ENCODE results near the gene LRRTM3. TPM values are rescaled to one million over a fixed set of nuclear protein-coding genes. Genes with fewer than 3 reads are reported as not detected.

The LRRTM3 gene
- total RNA-seq, 1 experiment from 2014 or later, result not detected

- no peak for DNase-seq (ENCODE audit: unreplicated experiment)
- Mint-ChIP-seq H3K4me1 (ENCODE audit: insufficient read depth, unreplicated experiment) (peaks cover 8% of the 10 kb centered on the region), H3K36me3 (ENCODE audit: insufficient read depth, unreplicated experiment) (no peaks in the 10 kb centered on the region), H3K4me3 (ENCODE audit: unreplicated experiment) (no peak overlapping the region), H3K27me3 (ENCODE audit: insufficient read depth, unreplicated experiment) (peaks cover 23% of the 10 kb centered on the region), H3K27ac (ENCODE audit: low read depth, unreplicated experiment) (no peak overlapping the region), H3K9me3 (ENCODE audit: unreplicated experiment) (peaks cover 4% of the 10 kb centered on the region)
- ChIA-PET POLR2A (no interaction called here), CTCF (no interaction called here)
- BruUV-seq (replicated peaks), result no TSS peak
- intact Hi-C loops (cut with micrococcal nuclease), result no loop called here
- TF ChIP-seq CTCF (IDR thresholded peaks at IDR 0.05; ENCODE audit: unreplicated experiment), result no peak
These were observed 71.2 kb downstream of the LRRTM3 start for GRCh38 chr10:66996996-66997395.

GRCh38 chr10:66999762-67000545, 74.1 kb downstream of the LRRTM3 start:
- no TSS peak for BruUV-seq (replicated peaks)
- Mint-ChIP-seq H3K9me3 (ENCODE audit: unreplicated experiment) (peaks cover 4% of the 10 kb centered on the region), H3K27ac (ENCODE audit: low read depth, unreplicated experiment) (no peak overlapping the region)

DNA sequence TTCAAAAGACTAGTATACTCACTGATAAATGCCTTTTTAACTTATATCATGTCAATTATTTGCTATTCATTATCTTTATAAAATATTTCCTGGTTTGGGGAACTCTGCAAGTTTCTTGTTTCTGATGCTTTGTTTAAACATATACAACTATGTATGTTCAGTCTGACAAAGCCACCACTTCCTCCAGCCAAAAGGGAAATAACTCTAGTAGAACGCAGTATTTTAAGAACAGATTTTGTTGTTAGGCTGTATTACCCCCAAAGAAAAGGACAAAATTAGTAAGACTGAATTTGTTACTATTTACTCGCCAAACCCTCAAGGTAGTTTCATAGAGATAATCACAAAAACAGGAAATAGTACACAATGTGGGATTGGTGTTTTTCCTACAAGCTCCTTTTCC, 78.9 kb downstream of the LRRTM3 start:
- TF ChIP-seq CTCF (IDR thresholded peaks at IDR 0.05; ENCODE audit: unreplicated experiment), result no peak
- Mint-ChIP-seq H3K27ac (ENCODE audit: low read depth, unreplicated experiment) (no peak overlapping the region), H3K36me3 (ENCODE audit: insufficient read depth, unreplicated experiment) (no peaks in the 10 kb centered on the region), H3K9me3 (ENCODE audit: unreplicated experiment) (peaks cover 4% of the 10 kb centered on the region), H3K27me3 (ENCODE audit: insufficient read depth, unreplicated experiment) (peaks cover 4% of the 10 kb centered on the region), H3K4me1 (ENCODE audit: insufficient read depth, unreplicated experiment) (peaks cover 8% of the 10 kb centered on the region), H3K4me3 (ENCODE audit: unreplicated experiment) (no peak overlapping the region)
- BruUV-seq (replicated peaks), result no TSS peak
- CTCF ChIA-PET, result interaction anchor here (0.7 kb wide), 1 partner anchor 687 kb away, joined by 3 read pairs; no protein-coding TSS in a partner anchor
- intact Hi-C loops (cut with micrococcal nuclease), result no loop called here
- POLR2A ChIA-PET, result no interaction called here
- DNase-seq (ENCODE audit: unreplicated experiment), result no peak

More at GRCh38 chr10:66999762-67000545, 74.1 kb downstream of the LRRTM3 start:
- Mint-ChIP-seq H3K36me3 (ENCODE audit: insufficient read depth, unreplicated experiment) (no peaks in the 10 kb centered on the region), H3K4me3 (ENCODE audit: unreplicated experiment) (no peak overlapping the region), H3K4me1 (ENCODE audit: insufficient read depth, unreplicated experiment) (peaks cover 8% of the 10 kb centered on the region), H3K27me3 (ENCODE audit: insufficient read depth, unreplicated experiment) (peaks cover 8% of the 10 kb centered on the region)
- no peak for DNase-seq (ENCODE audit: unreplicated experiment)
- ChIA-PET POLR2A (interaction anchor here (1.0 kb wide), 1 partner anchor 12 kb away, joined by 5 read pairs; no protein-coding TSS in a partner anchor), CTCF (no interaction called here)
- no peak for TF ChIP-seq CTCF (IDR thresholded peaks at IDR 0.05; ENCODE audit: unreplicated experiment)
- intact Hi-C loops (cut with micrococcal nuclease), result no loop called here

GRCh38 chr10:67005981-67006380, 80.1 kb downstream of the LRRTM3 start:
- DNase-seq (ENCODE audit: unreplicated experiment), result no peak
- TF ChIP-seq CTCF (IDR thresholded peaks at IDR 0.05; ENCODE audit: unreplicated experiment), result no peak
- no TSS peak for BruUV-seq (replicated peaks)
- Mint-ChIP-seq H3K27ac (ENCODE audit: low read depth, unreplicated experiment) (no peak overlapping the region), H3K4me3 (ENCODE audit: unreplicated experiment) (no peak overlapping the region), H3K27me3 (ENCODE audit: insufficient read depth, unreplicated experiment) (peaks cover 11% of the 10 kb centered on the region), H3K9me3 (ENCODE audit: unreplicated experiment) (no peaks in the 10 kb centered on the region), H3K36me3 (ENCODE audit: insufficient read depth, unreplicated experiment) (no peaks in the 10 kb centered on the region), H3K4me1 (ENCODE audit: insufficient read depth, unreplicated experiment) (peaks cover under 1% of the 10 kb centered on the region)
- POLR2A ChIA-PET, result interaction anchor here (0.6 kb wide), 1 partner anchor 810 kb away, joined by 3 read pairs; no protein-coding TSS in a partner anchor
- CTCF ChIA-PET, result interaction anchor here (0.7 kb wide), 1 partner anchor 1395 kb away, joined by 4 read pairs; no protein-coding TSS in a partner anchor
- intact Hi-C loops (cut with micrococcal nuclease), result no loop called here
